Thymus (tissue), 11 donors: ENCODE data around the gene MNDA. TPM values are rescaled to one million over a fixed set of nuclear protein-coding genes. Genes with fewer than 3 reads are reported as not detected.
"Not testable (repeated sequence)": the region's sequence is repeated elsewhere in the genome, so short reads cannot be mapped to it uniquely, and the experiment has no call there.

ENCODE experiments used
- DNase-seq, 9 donors: peaks; one replicate each; pipeline ENCODE4 v3.0.0-alpha.2; 2013; ENCODE audit warnings: low spot score in 9 of 9, low read depth in 6 of 9, missing footprints in 1 of 9
- H3K27ac ChIP-seq, 2 donors: one replicate each; pipeline ENCODE4 v1.5.1; 2013; ENCODE audit warnings: control low read depth in 1 of 2, low read depth in 1 of 2, low read length in 1 of 2, mild to moderate bottlenecking in 1 of 2, moderate library complexity in 1 of 2
- H3K27me3 ChIP-seq, 2 donors: one replicate each; pipeline ENCODE4 v1.5.1; 2013; ENCODE audit warnings: low read length in 1 of 2; ENCODE audit not compliant: control insufficient read depth in 2 of 2, insufficient read depth in 1 of 2
- H3K36me3 ChIP-seq, 2 donors: one replicate each; pipeline ENCODE4 v1.5.1; 2013; ENCODE audit warnings: low read length in 1 of 2, mild to moderate bottlenecking in 1 of 2, moderate library complexity in 1 of 2; ENCODE audit not compliant: control insufficient read depth in 2 of 2, insufficient read depth in 2 of 2
- H3K4me1 ChIP-seq, 2 donors: one replicate each; pipeline ENCODE4 v1.5.1; 2013; ENCODE audit warnings: low read length in 2 of 2; ENCODE audit not compliant: control insufficient read depth in 2 of 2, insufficient read depth in 2 of 2
- H3K4me3 ChIP-seq, 2 donors: one replicate each; pipeline ENCODE4 v1.5.1; 2013; ENCODE audit warnings: low read length in 2 of 2, control low read depth in 1 of 2, mild to moderate bottlenecking in 1 of 2
- H3K9me3 ChIP-seq, 2 donors: one replicate each; pipeline ENCODE4 v1.5.1; 2013; ENCODE audit warnings: low read length in 1 of 2, mild to moderate bottlenecking in 1 of 2; ENCODE audit not compliant: control insufficient read depth in 2 of 2, insufficient read depth in 1 of 2
- WGBS: extraction: QIAGEN DNeasy Blood & Tissue Kit; methylation state at CpG from one replicate; pipeline ENCODE4 v1.1.7; 2013; 5-methylcytosine and 5-hydroxymethylcytosine counted together
- polyA plus RNA-seq: library from polyadenylated mRNA; stranded (reverse); fragments of 200-250 nt; gene quantifications from one replicate; pipeline ENCODE4 v1.2.3, GENCODE V29; 2013
- total RNA-seq: library from RNA; stranded (reverse); fragments of 120-200 nt; gene quantifications from one replicate; pipeline ENCODE4 v1.2.4, GENCODE V29; 2013
- donor health status: healthy.

The MNDA gene
- total and polyA plus RNA-seq, 2 donors = 13.6 to 21.6 TPM

DNA sequence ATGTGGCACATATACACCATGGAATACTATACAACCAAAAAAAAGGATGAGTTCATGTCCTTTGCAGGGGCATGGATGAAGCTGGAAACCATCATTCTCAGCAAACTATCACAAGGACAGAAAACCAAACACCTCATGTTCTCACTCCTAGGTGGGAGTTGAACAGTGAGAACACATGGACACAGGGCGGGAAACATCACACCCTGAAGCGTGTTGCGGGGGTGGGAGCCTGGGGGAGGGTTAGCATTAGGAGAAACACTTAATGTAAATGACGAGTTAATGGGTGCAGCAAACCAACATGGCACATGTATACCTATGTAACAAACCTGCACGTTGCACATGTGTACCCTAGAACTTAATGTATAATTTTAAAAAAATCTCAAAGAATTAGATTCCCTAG, 39.3 kb downstream of the MNDA start:
- not testable (repeated sequence) for DNase-seq, H3K27ac ChIP-seq, H3K9me3 ChIP-seq, H3K36me3 ChIP-seq, H3K4me1 ChIP-seq, H3K4me3 ChIP-seq, H3K27me3 ChIP-seq
- 95% methylated on average over 5 of the region's 5 CpGs for WGBS

GRCh38 chr1:158873141-158873540, 42.0 kb downstream of the MNDA start:
- Histone ChIP-seq H3K4me1 (no peaks in the 10 kb centered on the region), H3K9me3 (no peaks in the 10 kb centered on the region), H3K4me3 (no peak overlapping the region), H3K27me3 (no peaks in the 10 kb centered on the region), H3K27ac (no peak overlapping the region), H3K36me3 (no peaks in the 10 kb centered on the region)
- DNase-seq = no peak
- 97% methylated on average over 2 of the region's 2 CpGs for WGBS

DNA sequence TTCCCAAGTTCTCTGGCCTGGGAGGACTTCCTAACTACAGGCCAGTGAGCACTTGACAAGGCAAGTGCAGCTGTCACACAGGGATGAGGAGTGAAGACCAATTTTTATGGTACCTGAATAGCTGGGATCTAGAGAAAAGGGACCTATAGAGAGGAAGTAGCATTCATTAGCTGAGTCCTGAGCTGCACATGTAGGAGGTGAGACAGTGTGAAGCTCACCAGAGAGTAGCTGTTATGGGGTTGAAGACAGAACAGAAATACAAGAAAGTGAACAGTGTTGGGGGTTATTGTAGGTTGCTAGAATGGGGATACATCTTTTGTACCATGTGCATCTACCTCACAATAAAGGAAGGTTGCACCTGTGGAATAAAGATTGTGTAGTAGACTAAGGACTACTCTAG, 62.5 kb downstream of the MNDA start:
- no peaks in the 10 kb centered on the region for H3K4me1 ChIP-seq
- H3K27me3 ChIP-seq = no peaks in the 10 kb centered on the region
- H3K4me3 ChIP-seq = no peak overlapping the region
- H3K36me3 ChIP-seq = no peaks in the 10 kb centered on the region
- H3K27ac ChIP-seq = no peak overlapping the region
- H3K9me3 ChIP-seq = no peaks in the 10 kb centered on the region
- no peak for DNase-seq

GRCh38 chr1:158898722-158899121, 67.6 kb downstream of the MNDA start:
- DNase-seq = no peak
- 92% methylated on average over 2 of the region's 2 CpGs for WGBS
- H3K36me3 ChIP-seq = no peaks in the 10 kb centered on the region

More at GRCh38 chr1:158898722-158899121, 67.6 kb downstream of the MNDA start:
- Histone ChIP-seq H3K9me3 (no peaks in the 10 kb centered on the region), H3K27ac (no peak overlapping the region), H3K4me3 (no peak overlapping the region), H3K4me1 (no peaks in the 10 kb centered on the region), H3K27me3 (no peaks in the 10 kb centered on the region)

Other genes starting within 250 kb of the MNDA start
- under 0.01 TPM for gene OR10Z1, start 226.1 kb upstream of the MNDA start, total RNA-seq
- gene OR10Z1, start 226.1 kb upstream of the MNDA start, polyA plus RNA-seq = not detected
- 4.6 TPM for gene SPTA1, start 144.6 kb upstream of the MNDA start, total RNA-seq
- 0.41 TPM for gene SPTA1, start 144.6 kb upstream of the MNDA start, polyA plus RNA-seq
- gene OR6K2, start 130.7 kb upstream of the MNDA start, total RNA-seq = not detected
- not detected for gene OR6K2, start 130.7 kb upstream of the MNDA start, polyA plus RNA-seq
- gene OR6K3, start 110.6 kb upstream of the MNDA start, total RNA-seq = not detected
- not detected for gene OR6K3, start 110.6 kb upstream of the MNDA start, polyA plus RNA-seq
- not detected for gene OR6K6, start 76.6 kb upstream of the MNDA start, total RNA-seq
- 0.02 TPM for gene OR6K6, start 76.6 kb upstream of the MNDA start, polyA plus RNA-seq
- not detected for gene OR6N1, start 59.2 kb upstream of the MNDA start, total RNA-seq
- not detected for gene OR6N1, start 59.2 kb upstream of the MNDA start, polyA plus RNA-seq
- gene OR6N2, start 50.1 kb upstream of the MNDA start, total RNA-seq = not detected
- gene OR6N2, start 50.1 kb upstream of the MNDA start, polyA plus RNA-seq = not detected
- gene PYHIN1, start 100.2 kb downstream of the MNDA start, total RNA-seq = 8.6 TPM
- 3.2 TPM for gene PYHIN1, start 100.2 kb downstream of the MNDA start, polyA plus RNA-seq
- gene IFI16, start 178.6 kb downstream of the MNDA start, total RNA-seq = 204 TPM
- 254 TPM for gene IFI16, start 178.6 kb downstream of the MNDA start, polyA plus RNA-seq
- gene AIM2, start 245.4 kb downstream of the MNDA start, total RNA-seq = 3.8 TPM
- gene AIM2, start 245.4 kb downstream of the MNDA start, polyA plus RNA-seq = 7.6 TPM